Panc1 (cell line): ENCODE results near the gene NMT1.
A peak's percentile ranks its signal among the peaks of the same experiment; 100 is the strongest.

ENCODE experiments used
- POLR2AphosphoS5 ChIP-seq: IDR thresholded peaks from 2 replicates; pipeline ENCODE4 v1.6.1; 2012; ENCODE audit warnings: mild to moderate bottlenecking, low read depth, low read length, moderate library complexity
- SIN3A ChIP-seq: IDR thresholded peaks from 2 replicates; pipeline ENCODE4 v1.6.1; 2012; ENCODE audit warnings: low read depth, mild to moderate bottlenecking, low read length, moderate library complexity, borderline replicate concordance; ENCODE audit not compliant: insufficient read depth
- TCF7L2 ChIP-seq: IDR thresholded peaks from 2 replicates; pipeline ENCODE4 v1.6.1; 2011; ENCODE audit warnings: mild to moderate bottlenecking, low read depth, low read length, inconsistent platforms
- TF ChIP-seq, protein P1 (sequence below): fragments of 450-650 bp; IDR thresholded peaks from 2 replicates; pipeline ENCODE4 v1.5.1; 2017; ENCODE audit warnings: mild to moderate bottlenecking
- TF ChIP-seq, protein P2 (sequence below), 2 experiments: IDR thresholded peaks; 2 replicates each; pipeline ENCODE4 v1.6.1; 2011 to 2012; ENCODE audit warnings: low read depth in 2 of 2, control low read depth in 1 of 2, low read length in 1 of 2, mild to moderate bottlenecking in 1 of 2, moderate library complexity in 1 of 2; ENCODE audit not compliant: insufficient read depth in 1 of 2

DNA sequence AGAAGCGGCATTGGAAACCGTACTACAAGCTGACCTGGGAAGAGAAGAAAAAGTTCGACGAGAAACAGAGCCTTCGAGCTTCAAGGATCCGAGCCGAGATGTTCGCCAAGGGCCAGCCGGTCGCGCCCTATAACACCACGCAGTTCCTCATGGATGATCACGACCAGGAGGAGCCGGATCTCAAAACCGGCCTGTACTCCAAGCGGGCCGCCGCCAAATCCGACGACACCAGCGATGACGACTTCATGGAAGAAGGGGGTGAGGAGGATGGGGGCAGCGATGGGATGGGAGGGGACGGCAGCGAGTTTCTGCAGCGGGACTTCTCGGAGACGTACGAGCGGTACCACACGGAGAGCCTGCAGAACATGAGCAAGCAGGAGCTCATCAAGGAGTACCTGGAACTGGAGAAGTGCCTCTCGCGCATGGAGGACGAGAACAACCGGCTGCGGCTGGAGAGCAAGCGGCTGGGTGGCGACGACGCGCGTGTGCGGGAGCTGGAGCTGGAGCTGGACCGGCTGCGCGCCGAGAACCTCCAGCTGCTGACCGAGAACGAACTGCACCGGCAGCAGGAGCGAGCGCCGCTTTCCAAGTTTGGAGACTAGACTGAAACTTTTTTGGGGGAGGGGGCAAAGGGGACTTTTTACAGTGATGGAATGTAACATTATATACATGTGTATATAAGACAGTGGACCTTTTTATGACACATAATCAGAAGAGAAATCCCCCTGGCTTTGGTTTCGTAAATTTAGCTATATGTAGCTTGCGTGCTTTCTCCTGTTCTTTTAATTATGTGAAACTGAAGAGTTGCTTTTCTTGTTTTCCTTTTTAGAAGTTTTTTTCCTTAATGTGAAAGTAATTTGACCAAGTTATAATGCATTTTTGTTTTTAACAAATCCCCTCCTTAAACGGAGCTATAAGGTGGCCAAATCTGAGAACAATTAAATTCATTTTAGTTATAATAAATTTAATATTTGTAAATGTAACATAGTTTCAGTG, 88.8 kb downstream of the NMT1 start:
- TF ChIP-seq, protein P1, sequence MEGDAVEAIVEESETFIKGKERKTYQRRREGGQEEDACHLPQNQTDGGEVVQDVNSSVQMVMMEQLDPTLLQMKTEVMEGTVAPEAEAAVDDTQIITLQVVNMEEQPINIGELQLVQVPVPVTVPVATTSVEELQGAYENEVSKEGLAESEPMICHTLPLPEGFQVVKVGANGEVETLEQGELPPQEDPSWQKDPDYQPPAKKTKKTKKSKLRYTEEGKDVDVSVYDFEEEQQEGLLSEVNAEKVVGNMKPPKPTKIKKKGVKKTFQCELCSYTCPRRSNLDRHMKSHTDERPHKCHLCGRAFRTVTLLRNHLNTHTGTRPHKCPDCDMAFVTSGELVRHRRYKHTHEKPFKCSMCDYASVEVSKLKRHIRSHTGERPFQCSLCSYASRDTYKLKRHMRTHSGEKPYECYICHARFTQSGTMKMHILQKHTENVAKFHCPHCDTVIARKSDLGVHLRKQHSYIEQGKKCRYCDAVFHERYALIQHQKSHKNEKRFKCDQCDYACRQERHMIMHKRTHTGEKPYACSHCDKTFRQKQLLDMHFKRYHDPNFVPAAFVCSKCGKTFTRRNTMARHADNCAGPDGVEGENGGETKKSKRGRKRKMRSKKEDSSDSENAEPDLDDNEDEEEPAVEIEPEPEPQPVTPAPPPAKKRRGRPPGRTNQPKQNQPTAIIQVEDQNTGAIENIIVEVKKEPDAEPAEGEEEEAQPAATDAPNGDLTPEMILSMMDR, result no peak
- TF ChIP-seq POLR2AphosphoS5, result peak; percentile 58
- TF ChIP-seq, protein P2, sequence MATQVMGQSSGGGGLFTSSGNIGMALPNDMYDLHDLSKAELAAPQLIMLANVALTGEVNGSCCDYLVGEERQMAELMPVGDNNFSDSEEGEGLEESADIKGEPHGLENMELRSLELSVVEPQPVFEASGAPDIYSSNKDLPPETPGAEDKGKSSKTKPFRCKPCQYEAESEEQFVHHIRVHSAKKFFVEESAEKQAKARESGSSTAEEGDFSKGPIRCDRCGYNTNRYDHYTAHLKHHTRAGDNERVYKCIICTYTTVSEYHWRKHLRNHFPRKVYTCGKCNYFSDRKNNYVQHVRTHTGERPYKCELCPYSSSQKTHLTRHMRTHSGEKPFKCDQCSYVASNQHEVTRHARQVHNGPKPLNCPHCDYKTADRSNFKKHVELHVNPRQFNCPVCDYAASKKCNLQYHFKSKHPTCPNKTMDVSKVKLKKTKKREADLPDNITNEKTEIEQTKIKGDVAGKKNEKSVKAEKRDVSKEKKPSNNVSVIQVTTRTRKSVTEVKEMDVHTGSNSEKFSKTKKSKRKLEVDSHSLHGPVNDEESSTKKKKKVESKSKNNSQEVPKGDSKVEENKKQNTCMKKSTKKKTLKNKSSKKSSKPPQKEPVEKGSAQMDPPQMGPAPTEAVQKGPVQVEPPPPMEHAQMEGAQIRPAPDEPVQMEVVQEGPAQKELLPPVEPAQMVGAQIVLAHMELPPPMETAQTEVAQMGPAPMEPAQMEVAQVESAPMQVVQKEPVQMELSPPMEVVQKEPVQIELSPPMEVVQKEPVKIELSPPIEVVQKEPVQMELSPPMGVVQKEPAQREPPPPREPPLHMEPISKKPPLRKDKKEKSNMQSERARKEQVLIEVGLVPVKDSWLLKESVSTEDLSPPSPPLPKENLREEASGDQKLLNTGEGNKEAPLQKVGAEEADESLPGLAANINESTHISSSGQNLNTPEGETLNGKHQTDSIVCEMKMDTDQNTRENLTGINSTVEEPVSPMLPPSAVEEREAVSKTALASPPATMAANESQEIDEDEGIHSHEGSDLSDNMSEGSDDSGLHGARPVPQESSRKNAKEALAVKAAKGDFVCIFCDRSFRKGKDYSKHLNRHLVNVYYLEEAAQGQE (IDR thresholded peaks at IDR 0.05; ENCODE audit: insufficient read depth in 1 of 2, low read depth in 2 of 2, low read length in 1 of 2), result no peak
- peak; percentile 66; the same call in 1 of the 2 replicates for TF ChIP-seq SIN3A
- no peak for TF ChIP-seq TCF7L2
